Trophoblast cell (in vitro differentiated cells and primary cell): ENCODE results near the gene UBASH3B.

Experiments used
- DNase-seq, 2 donors: peaks; one replicate each; pipeline ENCODE4 v3.0.0-alpha.2; 2016
- H2AFZ ChIP-seq: 2 replicates; pipeline ENCODE4 v1.6.1; 2013; ENCODE audit warnings: low read length, moderate library complexity, mild to moderate bottlenecking; ENCODE audit not compliant: insufficient read depth, poor library complexity
- H2AK5ac ChIP-seq: 2 replicates; pipeline ENCODE4 v1.6.1; 2013; ENCODE audit warnings: mild to moderate bottlenecking, low read length
- H2BK120ac ChIP-seq: 2 replicates; pipeline ENCODE4 v1.6.1; 2013; ENCODE audit warnings: low read length, mild to moderate bottlenecking, moderate library complexity; ENCODE audit not compliant: insufficient read depth, poor library complexity
- H2BK12ac ChIP-seq: 2 replicates; pipeline ENCODE4 v1.6.1; 2013; ENCODE audit warnings: mild to moderate bottlenecking, low read length, moderate library complexity
- H2BK5ac ChIP-seq: 2 replicates; pipeline ENCODE4 v1.6.1; 2013; ENCODE audit warnings: low read length, low read depth, moderate library complexity, mild to moderate bottlenecking; ENCODE audit not compliant: poor library complexity
- H3K14ac ChIP-seq: 2 replicates; pipeline ENCODE4 v1.6.1; 2013; ENCODE audit warnings: mild to moderate bottlenecking, low read length
- H3K18ac ChIP-seq: 2 replicates; pipeline ENCODE4 v1.6.1; 2013; ENCODE audit warnings: mild to moderate bottlenecking, low read length
- H3K23ac ChIP-seq: 2 replicates; pipeline ENCODE4 v1.6.1; 2013; ENCODE audit warnings: low read length
- H3K27ac ChIP-seq: 2 replicates; pipeline ENCODE4 v1.5.1; 2013; ENCODE audit warnings: low read depth, mild to moderate bottlenecking, inconsistent platforms, low read length, moderate library complexity
- H3K27me3 ChIP-seq: 2 replicates; pipeline ENCODE4 v1.6.1; 2013; ENCODE audit warnings: inconsistent platforms, mild to moderate bottlenecking, low read length, moderate library complexity; ENCODE audit not compliant: insufficient read depth
- H3K36me3 ChIP-seq, 2 experiments: 1 replicate in 1 of 2; 2 replicates in 1 of 2; pipeline ENCODE4 v1.6.1; 2013; ENCODE audit warnings: low read length in 2 of 2, mild to moderate bottlenecking in 2 of 2, moderate library complexity in 1 of 2; ENCODE audit not compliant: insufficient read depth in 2 of 2, control insufficient read depth in 1 of 2
- H3K4ac ChIP-seq: 2 replicates; pipeline ENCODE4 v1.6.1; 2013; ENCODE audit warnings: low read depth, mild to moderate bottlenecking, low read length, moderate library complexity
- H3K4me1 ChIP-seq, 2 experiments: 1 replicate in 1 of 2; 2 replicates in 1 of 2; pipeline ENCODE4 v1.6.1; 2013; ENCODE audit warnings: low read length in 2 of 2, mild to moderate bottlenecking in 2 of 2, moderate library complexity in 1 of 2; ENCODE audit not compliant: insufficient read depth in 2 of 2, control insufficient read depth in 1 of 2
- H3K4me2 ChIP-seq: 2 replicates; pipeline ENCODE4 v1.6.1; 2013; ENCODE audit warnings: inconsistent platforms, mild to moderate bottlenecking, low read length, moderate library complexity
- H3K4me3 ChIP-seq: 2 replicates; pipeline ENCODE4 v1.5.1; 2013; ENCODE audit warnings: mild to moderate bottlenecking, low read depth, low read length, inconsistent platforms
- H3K79me1 ChIP-seq: one replicate; pipeline ENCODE4 v1.6.1; 2013; ENCODE audit warnings: low read length
- H3K79me2 ChIP-seq: 2 replicates; pipeline ENCODE4 v1.6.1; 2013; ENCODE audit warnings: low read length, mild to moderate bottlenecking; ENCODE audit not compliant: control insufficient read depth, insufficient read depth, poor library complexity
- H3K9ac ChIP-seq: 2 replicates; pipeline ENCODE4 v1.6.1; 2013; ENCODE audit warnings: mild to moderate bottlenecking, low read length
- H3K9me3 ChIP-seq: 2 replicates; pipeline ENCODE4 v1.6.1; 2013; ENCODE audit warnings: low read depth, mild to moderate bottlenecking, control low read depth, inconsistent platforms, low read length; ENCODE audit not compliant: insufficient read depth
- H4K12ac ChIP-seq: 2 replicates; pipeline ENCODE4 v1.6.1; 2013; ENCODE audit warnings: low read depth, mild to moderate bottlenecking, low read length, moderate library complexity
- H4K8ac ChIP-seq: 2 replicates; pipeline ENCODE4 v1.6.1; 2013; ENCODE audit warnings: low read depth, mild to moderate bottlenecking, low read length, moderate library complexity
- H4K91ac ChIP-seq: one replicate; pipeline ENCODE4 v1.6.1; 2013; ENCODE audit warnings: low read depth, mild to moderate bottlenecking, low read length, moderate library complexity
- WGBS: extraction: QIAGEN DNeasy Blood & Tissue Kit; methylation state at CpG from one replicate; pipeline ENCODE4 v1.1.7; 2013; ENCODE audit warnings: missing lambda C conversion rate; ENCODE audit not compliant: insufficient read length, insufficient coverage; ENCODE audit errors: extremely low coverage; 5-methylcytosine and 5-hydroxymethylcytosine counted together

The UBASH3B gene

DNA sequence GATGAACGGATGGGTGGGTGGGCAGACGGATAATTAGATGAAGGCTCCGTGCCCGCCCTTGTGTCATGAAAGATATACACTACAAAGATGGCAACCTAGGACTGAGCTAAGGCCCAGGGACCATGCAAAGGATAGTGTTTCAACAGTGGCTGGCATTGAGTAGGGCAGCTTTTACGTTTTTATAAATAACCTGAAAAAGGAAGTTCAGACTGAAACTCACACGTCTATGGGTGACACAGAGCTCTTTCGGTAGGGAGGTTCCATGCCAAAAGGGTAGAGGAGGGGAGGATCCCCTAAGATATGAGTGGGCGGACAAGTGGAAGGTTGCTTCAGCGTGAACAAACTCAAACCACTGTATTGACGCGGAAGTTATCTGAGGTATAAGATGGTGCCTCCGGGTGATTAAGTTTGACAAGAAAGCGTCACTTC lies 90.5 kb downstream of the UBASH3B start:
- Histone ChIP-seq H3K4me1 (peaks cover 7 to 18% of the 10 kb centered on the region in 2 experiments), H3K18ac (no peak overlapping the region), H3K36me3 (peaks cover 6 to 7% of the 10 kb centered on the region in 2 experiments), H4K8ac (no peak overlapping the region), H2BK12ac (no peak overlapping the region), H3K23ac (no peak overlapping the region), H3K9me3 (no peaks in the 10 kb centered on the region), H3K14ac (no peak overlapping the region), H2AK5ac (no peak overlapping the region), H3K27ac (no peak overlapping the region), H3K79me1 (peaks cover 3% of the 10 kb centered on the region), H2BK5ac (no peak overlapping the region), H3K4me3 (no peak overlapping the region), H2BK120ac (no peak overlapping the region), H3K79me2 (peaks cover 2% of the 10 kb centered on the region), H2AFZ (no peak overlapping the region), H3K4me2 (no peak overlapping the region), H3K27me3 (no peaks in the 10 kb centered on the region), H4K91ac (no peak overlapping the region), H4K12ac (no peak overlapping the region), H3K9ac (no peak overlapping the region), H3K4ac (no peak overlapping the region)
- WGBS: no CpG with 5 or more reads among the region's 13 CpGs
- no peak for DNase-seq

- Histone ChIP-seq H2BK120ac (no peak overlapping the region), H4K91ac (no peak overlapping the region), H2BK5ac (no peak overlapping the region), H3K14ac (no peak overlapping the region), H3K36me3 (peaks cover 4 to 6% of the 10 kb centered on the region in 2 experiments), H3K9me3 (no peaks in the 10 kb centered on the region), H2AFZ (no peak overlapping the region), H3K4ac (no peak overlapping the region), H3K4me1 (peaks cover 3 to 17% of the 10 kb centered on the region in 2 experiments), H3K79me1 (peaks cover 2% of the 10 kb centered on the region), H4K12ac (no peak overlapping the region), H3K79me2 (peaks cover 2% of the 10 kb centered on the region), H3K27ac (no peak overlapping the region), H3K23ac (no peak overlapping the region), H3K4me2 (no peak overlapping the region), H3K9ac (no peak overlapping the region), H3K27me3 (no peaks in the 10 kb centered on the region), H4K8ac (no peak overlapping the region), H3K4me3 (no peak overlapping the region), H2AK5ac (no peak overlapping the region), H2BK12ac (no peak overlapping the region), H3K18ac (no peak overlapping the region)
- DNase-seq: no peak
- WGBS: no CpG with 5 or more reads among the region's 8 CpGs
These were observed 91.2 kb downstream of the UBASH3B start for GRCh38 chr11:122746611-122747244.

DNA sequence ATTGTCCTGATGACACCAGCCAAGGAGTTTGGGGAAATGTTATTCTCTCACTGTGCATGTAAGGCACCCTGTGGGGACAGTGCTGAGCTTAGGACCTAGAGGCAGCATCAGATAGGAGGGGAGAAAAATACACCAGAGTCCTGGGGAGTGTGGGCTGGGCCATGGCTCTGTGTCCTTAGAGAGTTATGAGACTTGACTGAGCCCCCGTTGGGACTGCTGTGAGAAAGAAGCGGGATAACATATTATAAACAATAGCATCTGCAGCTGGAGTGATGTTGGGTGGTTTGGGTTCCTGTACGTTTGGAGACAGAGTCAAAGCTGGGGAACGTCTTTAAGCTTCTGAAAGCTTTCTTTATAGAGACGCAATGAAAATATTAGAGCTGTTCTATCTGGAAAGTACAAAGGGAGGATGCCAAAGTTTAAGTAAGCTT lies 91.8 kb downstream of the UBASH3B start:
- Histone ChIP-seq H3K4me3 (no peak overlapping the region), H3K27ac (no peak overlapping the region), H3K4me1 (peaks cover 0 to 11% of the 10 kb centered on the region in 2 experiments), H4K8ac (no peak overlapping the region), H3K36me3 (peaks cover 4 to 6% of the 10 kb centered on the region in 2 experiments), H3K27me3 (no peaks in the 10 kb centered on the region), H2AFZ (no peak overlapping the region), H3K4me2 (no peak overlapping the region), H3K9me3 (no peaks in the 10 kb centered on the region), H3K79me1 (no peaks in the 10 kb centered on the region), H2BK120ac (no peak overlapping the region), H2BK5ac (no peak overlapping the region), H4K12ac (no peak overlapping the region), H3K18ac (no peak overlapping the region), H2AK5ac (no peak overlapping the region), H3K79me2 (peaks cover 1% of the 10 kb centered on the region), H2BK12ac (no peak overlapping the region), H3K23ac (no peak overlapping the region), H4K91ac (no peak overlapping the region), H3K9ac (no peak overlapping the region), H3K14ac (no peak overlapping the region), H3K4ac (no peak overlapping the region)
- no peak for DNase-seq
- no CpG with 5 or more reads among the region's 5 CpGs for WGBS

- no peak overlapping the region for H2BK120ac ChIP-seq
- no peak overlapping the region for H2AFZ ChIP-seq
- no peak overlapping the region for H3K14ac ChIP-seq
- no peak overlapping the region for H3K9ac ChIP-seq
- no peak overlapping the region for H4K91ac ChIP-seq
- no peak overlapping the region for H3K18ac ChIP-seq
- H3K79me1 ChIP-seq: no peaks in the 10 kb centered on the region
- no peak overlapping the region for H3K23ac ChIP-seq
- H4K8ac ChIP-seq: no peak overlapping the region
- H3K27ac ChIP-seq: no peak overlapping the region
- H3K4ac ChIP-seq: no peak overlapping the region
- H2BK5ac ChIP-seq: no peak overlapping the region
- no CpG with 5 or more reads among the region's 5 CpGs for WGBS
- no peak overlapping the region for H2AK5ac ChIP-seq
- H3K9me3 ChIP-seq: no peaks in the 10 kb centered on the region
- H3K79me2 ChIP-seq: no peaks in the 10 kb centered on the region
- H3K4me2 ChIP-seq: no peak overlapping the region
- no peak overlapping the region for H2BK12ac ChIP-seq
- peak; percentile 43 to 52 for DNase-seq
- H3K27me3 ChIP-seq: no peaks in the 10 kb centered on the region
- no peak overlapping the region for H4K12ac ChIP-seq
- H3K36me3 ChIP-seq: peaks cover 4 to 6% of the 10 kb centered on the region in 2 experiments
- peaks cover 0 to 6% of the 10 kb centered on the region in 2 experiments for H3K4me1 ChIP-seq
- no peak overlapping the region for H3K4me3 ChIP-seq
These were observed 93.6 kb downstream of the UBASH3B start for GRCh38 chr11:122749005-122749687.
